ENCODE results near the gene ATXN10.
"Not testable (repeated sequence)": the region's sequence is repeated elsewhere in the genome, so short reads cannot be mapped to it uniquely, and the experiment has no call there.

Gene ATXN10, protein sequence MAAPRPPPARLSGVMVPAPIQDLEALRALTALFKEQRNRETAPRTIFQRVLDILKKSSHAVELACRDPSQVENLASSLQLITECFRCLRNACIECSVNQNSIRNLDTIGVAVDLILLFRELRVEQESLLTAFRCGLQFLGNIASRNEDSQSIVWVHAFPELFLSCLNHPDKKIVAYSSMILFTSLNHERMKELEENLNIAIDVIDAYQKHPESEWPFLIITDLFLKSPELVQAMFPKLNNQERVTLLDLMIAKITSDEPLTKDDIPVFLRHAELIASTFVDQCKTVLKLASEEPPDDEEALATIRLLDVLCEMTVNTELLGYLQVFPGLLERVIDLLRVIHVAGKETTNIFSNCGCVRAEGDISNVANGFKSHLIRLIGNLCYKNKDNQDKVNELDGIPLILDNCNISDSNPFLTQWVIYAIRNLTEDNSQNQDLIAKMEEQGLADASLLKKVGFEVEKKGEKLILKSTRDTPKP

GRCh38 chr22:45671783-45672563 lies at the start of gene ATXN10:
Gene ATXN10, plus strand, starts transcription at chr22:45671834. Its CDS starts 230 bp downstream, at chr22:45672064.
- FAIRE-seq, result no peak

DNA sequence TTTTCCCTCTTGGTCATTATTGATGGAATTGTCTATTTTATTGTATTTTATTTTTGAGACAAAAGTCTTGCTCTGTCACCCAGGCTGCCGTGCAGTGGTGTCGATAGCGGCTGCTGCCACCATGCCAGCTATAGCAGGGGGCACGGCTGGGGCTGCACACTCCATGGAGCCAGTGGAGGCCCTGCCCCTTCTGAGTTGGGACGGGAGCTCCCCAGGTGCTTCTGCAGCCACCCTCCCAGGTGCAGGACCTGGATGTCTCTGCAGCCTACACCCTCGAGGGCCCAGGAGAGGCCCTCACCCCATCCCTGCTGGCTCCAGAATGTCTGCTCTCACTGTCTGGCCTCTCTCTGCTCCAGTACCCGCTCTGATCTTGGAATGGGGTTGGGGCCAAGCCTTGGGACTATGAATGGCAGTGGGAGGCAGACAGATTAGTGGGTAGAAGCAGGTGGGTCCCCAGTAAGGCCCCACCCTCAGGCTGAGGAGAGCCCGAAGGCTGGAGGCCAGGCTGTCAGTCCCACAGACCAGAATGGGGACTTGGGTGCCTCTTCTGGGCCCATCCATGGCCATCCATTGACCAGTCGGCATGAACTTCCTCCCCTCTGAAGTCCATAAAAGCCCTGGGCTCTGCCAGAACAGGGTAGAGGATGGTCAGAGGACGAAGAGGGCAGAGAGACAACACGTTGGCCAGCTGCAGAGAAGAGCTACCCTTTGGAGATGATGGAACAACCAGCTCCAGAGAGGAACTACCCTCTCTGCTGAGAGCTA lies 49.6 kb upstream of the ATXN10 start:
- FAIRE-seq, result no peak

DNA sequence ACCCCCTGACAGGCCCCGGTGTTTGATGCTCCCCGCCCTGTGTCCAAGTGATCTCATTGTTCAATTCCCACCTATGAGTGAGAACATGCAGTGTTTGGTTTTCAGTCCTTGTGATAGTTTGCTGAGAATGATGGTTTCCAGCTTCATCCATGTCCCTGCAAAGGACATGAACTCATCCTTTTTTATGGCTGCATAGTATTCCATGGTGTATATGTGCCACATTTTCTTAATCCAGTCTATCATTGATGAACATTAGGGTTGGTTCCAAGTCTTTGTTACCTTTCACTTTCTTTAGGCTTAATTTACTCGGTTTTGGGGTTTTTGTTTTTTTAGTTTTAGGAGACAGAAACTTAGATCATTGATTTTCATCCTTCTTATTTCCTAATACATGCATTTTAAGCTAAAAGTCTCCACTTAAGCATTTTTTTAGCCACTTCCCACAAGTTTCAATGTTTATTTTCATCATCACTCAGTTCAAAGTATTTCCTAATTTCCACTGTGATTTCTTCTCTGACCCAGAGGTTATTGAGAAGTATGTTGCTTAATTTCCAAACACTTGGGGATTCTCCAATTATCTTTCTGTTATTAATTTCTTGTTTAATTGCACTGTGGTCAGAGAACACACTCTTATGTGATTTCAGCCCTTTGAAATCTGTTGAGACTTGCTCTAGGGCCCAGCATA lies 48.0 kb upstream of the ATXN10 start:
- FAIRE-seq, result not testable (repeated sequence)

GRCh38 chr22:45626198-45626651 lies 45.4 kb upstream of the ATXN10 start:
- no peak for FAIRE-seq

DNA sequence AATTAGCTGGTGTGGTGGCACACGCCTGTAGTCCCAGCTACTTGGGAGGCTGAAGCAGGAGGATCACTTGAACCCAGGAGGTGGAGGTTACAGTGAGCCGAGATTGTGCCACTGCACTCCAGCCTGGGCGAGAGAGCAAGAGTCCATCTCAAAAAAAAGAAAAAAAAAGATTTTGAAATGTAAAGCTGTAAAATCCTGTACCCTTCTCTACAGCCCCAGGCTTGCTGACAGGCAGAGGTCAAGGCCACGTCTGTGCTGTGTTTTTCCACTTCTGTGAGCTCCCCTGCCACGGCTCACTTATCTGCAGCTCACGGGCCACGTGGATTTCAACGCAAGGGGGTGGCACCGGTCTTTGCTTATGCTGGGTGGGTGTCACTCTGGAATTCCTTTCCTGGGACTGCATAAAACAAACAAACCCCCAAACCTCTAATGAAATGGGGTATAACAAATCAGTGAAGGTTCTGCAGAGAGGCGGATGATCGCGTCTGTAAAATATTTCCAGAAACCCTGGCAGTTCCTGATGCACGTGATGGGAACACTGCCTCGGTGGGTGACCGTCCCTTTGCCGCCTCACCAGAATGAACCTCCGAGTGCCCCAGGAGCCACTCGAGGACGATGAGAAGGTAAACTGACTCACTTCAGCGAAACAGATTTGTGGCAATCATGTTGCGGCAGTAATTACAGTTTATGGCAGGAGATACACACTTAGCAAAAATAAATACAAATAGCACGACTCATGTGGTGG lies 44.0 kb upstream of the ATXN10 start:
- no peak for FAIRE-seq

DNA sequence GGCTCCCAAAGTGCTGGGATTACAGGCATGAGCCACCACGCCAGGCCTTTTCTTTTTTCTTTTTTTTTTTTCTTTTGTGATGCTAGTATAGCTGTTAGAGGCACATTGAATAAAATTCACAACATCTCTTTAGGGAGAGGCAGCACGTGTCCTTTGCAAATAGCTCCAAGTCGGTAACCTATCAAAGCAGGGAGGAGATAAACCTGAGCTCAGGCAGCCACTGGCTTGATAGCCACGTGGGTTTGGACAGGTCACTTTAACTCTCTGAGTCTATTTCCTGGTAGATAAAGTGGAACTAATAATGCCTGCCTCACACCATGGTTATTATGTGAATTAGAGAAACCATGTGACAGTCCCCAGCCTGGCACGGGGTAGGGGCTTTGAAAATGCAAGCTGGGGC lies 43.1 kb upstream of the ATXN10 start:
- FAIRE-seq, result no peak

DNA sequence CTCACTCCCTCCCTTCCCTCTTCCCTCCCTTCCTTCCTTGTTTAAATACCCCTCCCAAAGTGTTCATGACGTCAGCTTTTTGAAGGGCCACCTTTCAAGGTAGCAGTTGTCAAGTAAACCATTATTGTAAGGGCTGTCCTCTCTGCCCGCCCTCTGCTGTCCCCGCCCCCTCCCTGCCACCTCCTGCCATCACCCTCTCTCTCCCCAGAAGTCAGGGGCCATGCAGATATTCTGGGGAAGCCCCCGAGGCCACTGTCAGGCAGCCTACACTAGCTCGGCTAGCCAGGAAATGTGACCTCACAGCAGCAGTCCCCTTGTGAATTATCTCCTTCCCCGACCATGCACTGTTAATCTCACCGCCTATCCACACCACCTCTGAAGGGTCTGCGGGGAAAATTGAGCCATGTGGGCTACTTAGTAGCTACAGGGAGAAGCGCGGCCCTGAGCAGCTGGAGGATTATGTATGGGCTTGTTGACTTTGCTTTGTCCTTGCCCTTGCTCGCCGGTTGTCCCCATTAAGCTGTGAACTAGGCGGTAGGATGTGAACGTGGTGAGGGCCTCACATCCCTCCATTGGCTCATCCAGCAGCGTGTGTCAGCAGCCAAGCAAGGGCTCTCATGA lies 42.1 kb upstream of the ATXN10 start:
- no peak for FAIRE-seq

- FAIRE-seq, result no peak
Observed at GRCh38 chr22:45630436-45630835, 41.2 kb upstream of the ATXN10 start.

DNA sequence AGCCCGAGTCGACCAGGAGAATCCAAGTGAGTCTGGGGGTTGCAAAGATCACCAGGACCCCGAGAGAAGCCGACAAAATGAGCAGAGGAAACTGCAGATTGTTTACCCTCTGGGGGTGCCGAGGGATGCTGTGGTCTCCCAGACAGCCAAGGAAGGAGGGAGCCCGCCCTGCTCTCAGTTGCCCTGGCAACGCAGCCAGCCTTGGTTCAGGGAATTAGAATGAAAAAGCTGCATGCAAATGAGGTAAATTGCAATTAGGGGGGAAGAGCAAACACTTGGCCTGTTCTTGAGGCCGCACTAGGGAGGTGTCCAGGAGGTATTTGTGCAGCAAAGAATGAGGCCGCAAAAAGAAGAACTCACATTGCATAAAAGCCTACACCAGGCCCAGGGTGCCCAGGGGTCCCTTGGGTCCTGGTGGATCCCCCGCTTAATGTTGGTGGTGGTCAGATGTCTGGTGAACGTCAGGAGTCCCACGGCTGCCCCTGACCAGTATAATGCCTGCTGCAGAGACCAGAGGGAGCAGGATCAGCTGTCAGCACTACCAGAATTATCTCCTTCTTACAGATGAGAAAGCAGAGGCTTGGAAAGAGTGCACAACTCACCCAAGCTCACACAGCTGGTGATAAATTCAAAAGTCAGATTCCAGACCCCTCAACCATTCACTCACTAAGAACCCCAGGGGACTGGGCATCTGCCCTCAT lies 40.3 kb upstream of the ATXN10 start:
- no peak for FAIRE-seq

GRCh38 chr22:45631841-45632238 lies 39.8 kb upstream of the ATXN10 start:
- FAIRE-seq, result no peak

GRCh38 chr22:45632791-45633515 lies 38.7 kb upstream of the ATXN10 start:
- FAIRE-seq, result no peak

DNA sequence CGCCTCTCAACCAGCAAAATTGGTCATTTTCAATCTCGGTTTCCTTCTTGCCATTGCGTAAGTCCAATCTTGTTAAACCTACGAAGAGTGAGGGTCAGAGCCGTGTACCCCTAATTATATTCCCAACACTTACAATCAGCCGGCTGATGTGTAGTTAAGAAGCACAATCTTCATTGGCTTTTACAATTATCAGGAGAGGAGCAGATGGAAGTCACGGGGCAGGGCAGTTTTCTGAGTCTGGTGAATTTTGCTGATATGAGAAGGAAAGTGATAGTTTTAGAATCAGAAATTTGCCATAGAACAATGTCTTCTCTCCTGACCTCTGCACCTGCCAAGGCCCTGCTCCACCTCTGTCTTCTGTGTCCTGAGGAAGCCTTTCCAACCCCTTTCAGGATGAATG lies 35.0 kb upstream of the ATXN10 start:
- no peak for FAIRE-seq

- no peak for FAIRE-seq
Observed at GRCh38 chr22:45638197-45638596, 33.4 kb upstream of the ATXN10 start.

GRCh38 chr22:45638834-45639746 lies 32.5 kb upstream of the ATXN10 start:
- FAIRE-seq, result no peak

DNA sequence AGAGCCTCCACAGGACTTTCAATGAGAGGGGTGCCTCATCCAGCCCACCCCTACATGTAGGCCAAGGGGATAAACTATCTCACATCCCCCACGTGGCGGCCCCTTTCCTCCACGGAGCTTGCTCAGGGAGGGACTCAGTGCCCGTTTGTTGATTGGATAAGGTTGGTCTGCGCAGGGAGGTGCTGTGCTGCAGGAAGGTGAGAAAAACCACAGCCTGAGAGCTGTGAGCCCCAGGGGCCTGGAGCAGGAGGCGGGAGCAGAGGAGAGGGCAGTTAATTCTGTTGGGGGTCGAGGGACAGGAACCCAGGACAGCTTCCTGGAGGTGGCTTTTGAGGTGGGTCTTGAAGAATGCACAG lies 31.9 kb upstream of the ATXN10 start:
- FAIRE-seq, result no peak

DNA sequence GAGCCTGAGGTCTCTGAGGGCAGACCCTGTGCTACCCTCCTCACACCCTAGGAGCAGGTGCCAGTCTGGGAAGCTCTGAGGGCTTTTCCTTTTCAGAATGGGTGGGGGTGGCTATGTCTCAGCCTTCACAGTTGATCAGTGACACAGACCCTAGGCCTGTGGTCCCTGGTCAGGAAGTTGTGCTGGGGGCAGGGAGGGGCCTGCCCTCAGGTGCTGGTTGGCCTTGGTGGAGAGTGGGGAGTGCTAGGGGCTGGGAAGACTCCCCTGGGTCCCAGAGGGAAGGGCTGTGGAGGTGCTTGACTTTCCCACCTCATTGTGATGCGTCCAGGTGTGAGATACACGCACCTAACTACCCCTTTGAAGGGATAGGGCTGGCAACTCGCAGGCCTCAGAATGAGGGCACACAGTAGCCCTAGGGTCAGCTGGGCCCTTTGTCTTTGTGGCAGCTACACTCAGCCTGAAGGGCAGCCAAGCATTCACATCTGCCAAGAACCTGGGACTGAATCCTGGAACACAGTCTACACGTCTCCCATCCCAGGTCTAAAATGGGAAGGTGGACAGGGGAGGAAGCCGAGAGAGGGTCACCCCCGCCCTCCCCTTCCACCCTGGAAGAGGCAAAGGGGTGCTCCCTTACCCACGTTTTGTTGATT lies 31.2 kb upstream of the ATXN10 start:
- FAIRE-seq, result no peak

- FAIRE-seq, result no peak
Observed at GRCh38 chr22:45640941-45641621, 30.6 kb upstream of the ATXN10 start.

DNA sequence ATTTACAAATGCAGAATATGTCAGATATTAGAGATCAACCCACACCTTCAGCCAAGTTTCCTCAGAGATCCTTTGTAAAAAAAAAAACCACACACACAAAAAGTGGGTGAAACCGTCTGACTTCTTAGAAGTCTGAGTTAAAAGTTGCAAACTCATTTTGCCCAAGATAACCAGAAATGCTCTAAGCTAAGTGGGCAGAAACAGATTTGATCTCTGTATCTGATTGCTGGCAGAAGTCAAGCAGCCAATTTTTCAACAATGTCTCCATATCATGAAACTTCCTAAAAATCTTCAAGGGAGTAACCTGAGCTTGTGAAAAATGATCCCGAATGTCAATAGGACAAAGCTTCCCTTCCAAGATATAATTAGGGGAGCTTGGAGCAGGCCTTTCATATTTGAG lies 28.6 kb upstream of the ATXN10 start:
- no peak for FAIRE-seq
